Activated B cell treated with CpG ODN at 0.5 μM for 24 hours (primary cell): ENCODE measurements around the gene RAB7A. TPM values are rescaled to one million over a fixed set of nuclear protein-coding genes. Genes with fewer than 3 reads are reported as not detected.
"Not testable (repeated sequence)": the region's sequence is repeated elsewhere in the genome, so short reads cannot be mapped to it uniquely, and the experiment has no call there.

Experiments used
- ATAC-seq: fragments of 200-7000 bp; cut with Tn5 transposase; one replicate; pipeline ENCODE4 v1.10.0; 2021; ENCODE audit warnings: low read depth, mild to moderate bottlenecking, moderate library complexity
- CTCF ChIA-PET: fragments of 350-600 bp; sonication (Branson Sonifier 250); formaldehyde crosslinking; loops from one replicate; lab custom pipeline; 2021; ENCODE audit warnings: antibody characterized with exemption; lab: Charles Lee
- POLR2A ChIA-PET: fragments of 350-600 bp; sonication (Branson Sonifier 250); formaldehyde crosslinking; loops from one replicate; lab custom pipeline; 2021; ENCODE audit warnings: antibody characterized with exemption; lab: Charles Lee
- DNase-seq: peaks from one replicate; pipeline ENCODE4 v3.0.0; 2022
- H3K27ac Mint-ChIP-seq: one replicate; pipeline ENCODE4 v1.8.0; 2020; ENCODE audit warnings: mixed read lengths
- H3K27me3 Mint-ChIP-seq: one replicate; pipeline ENCODE4 v1.8.0; 2021; ENCODE audit warnings: mixed read lengths
- H3K36me3 Mint-ChIP-seq: one replicate; pipeline ENCODE4 v1.8.0; 2021; ENCODE audit warnings: low read depth, mixed read lengths
- H3K4me1 Mint-ChIP-seq: one replicate; pipeline ENCODE4 v1.8.0; 2021; ENCODE audit warnings: mixed read lengths
- H3K4me3 Mint-ChIP-seq: one replicate; pipeline ENCODE4 v1.8.0; 2020; ENCODE audit warnings: mild to moderate bottlenecking, mixed read lengths
- H3K9me3 Mint-ChIP-seq: one replicate; pipeline ENCODE4 v1.8.0; 2020; ENCODE audit warnings: mixed read lengths
- intact Hi-C: fragments of 100-400 bp; cut with micrococcal nuclease; formaldehyde crosslinking; loops from one replicate; pipeline ENCODE4 v1.15.1; 2024
- total RNA-seq: library from RNA; stranded (reverse); gene quantifications from 2 replicates; pipeline ENCODE4 v1.2.3, GENCODE V29; 2022
- TF ChIP-seq, protein P1 (sequence below): fragments of 200-600 bp; IDR thresholded peaks from one replicate; pipeline ENCODE4 v1.8.0; 2022; ENCODE audit warnings: antibody characterized with exemption, mild to moderate bottlenecking

Gene RAB7A
- total RNA-seq, 1 donor from 2014 or later: 169 TPM

DNA sequence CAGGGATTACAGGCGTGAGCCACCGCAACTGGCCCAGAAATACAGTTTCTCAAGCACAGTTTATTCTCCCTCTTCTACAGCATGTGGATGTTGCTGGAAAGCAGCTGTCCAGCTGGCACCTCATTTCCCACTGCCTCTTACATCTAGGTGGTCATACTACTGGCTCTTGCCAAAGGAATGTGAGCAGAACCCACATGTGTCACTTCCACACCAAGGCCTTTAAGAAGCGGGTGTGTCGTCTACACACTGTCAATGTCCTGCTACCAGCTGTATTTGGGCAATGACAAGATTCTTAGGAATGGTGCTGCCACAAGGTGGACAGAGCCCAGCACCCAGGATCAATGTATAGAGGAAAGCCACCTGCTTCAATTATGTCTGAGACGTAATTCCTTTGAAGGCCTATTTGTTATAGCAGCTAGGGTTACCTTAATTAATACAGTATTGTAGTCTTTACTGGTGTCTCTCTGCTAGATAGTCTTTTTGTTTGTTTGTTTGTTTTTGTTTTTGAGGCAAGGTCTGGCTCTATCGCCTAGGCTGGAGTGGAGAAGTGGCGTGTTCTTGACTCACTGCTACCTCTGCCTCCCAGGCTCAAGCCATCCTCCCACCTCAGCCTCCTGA lies 15.1 kb upstream of the RAB7A start:
- ChIA-PET CTCF (no interaction called here), POLR2A (no interaction called here)
- H3K36me3 Mint-ChIP-seq: no peaks in the 10 kb centered on the region
- H3K27me3 Mint-ChIP-seq: no peaks in the 10 kb centered on the region
- no peaks in the 10 kb centered on the region for H3K9me3 Mint-ChIP-seq
- H3K27ac Mint-ChIP-seq: no peak overlapping the region
- H3K4me3 Mint-ChIP-seq: no peak overlapping the region
- ATAC-seq (no peak), DNase-seq (no peak)
- intact Hi-C loops: no loop called here
- H3K4me1 Mint-ChIP-seq: no peaks in the 10 kb centered on the region
- TF ChIP-seq, protein P1, sequence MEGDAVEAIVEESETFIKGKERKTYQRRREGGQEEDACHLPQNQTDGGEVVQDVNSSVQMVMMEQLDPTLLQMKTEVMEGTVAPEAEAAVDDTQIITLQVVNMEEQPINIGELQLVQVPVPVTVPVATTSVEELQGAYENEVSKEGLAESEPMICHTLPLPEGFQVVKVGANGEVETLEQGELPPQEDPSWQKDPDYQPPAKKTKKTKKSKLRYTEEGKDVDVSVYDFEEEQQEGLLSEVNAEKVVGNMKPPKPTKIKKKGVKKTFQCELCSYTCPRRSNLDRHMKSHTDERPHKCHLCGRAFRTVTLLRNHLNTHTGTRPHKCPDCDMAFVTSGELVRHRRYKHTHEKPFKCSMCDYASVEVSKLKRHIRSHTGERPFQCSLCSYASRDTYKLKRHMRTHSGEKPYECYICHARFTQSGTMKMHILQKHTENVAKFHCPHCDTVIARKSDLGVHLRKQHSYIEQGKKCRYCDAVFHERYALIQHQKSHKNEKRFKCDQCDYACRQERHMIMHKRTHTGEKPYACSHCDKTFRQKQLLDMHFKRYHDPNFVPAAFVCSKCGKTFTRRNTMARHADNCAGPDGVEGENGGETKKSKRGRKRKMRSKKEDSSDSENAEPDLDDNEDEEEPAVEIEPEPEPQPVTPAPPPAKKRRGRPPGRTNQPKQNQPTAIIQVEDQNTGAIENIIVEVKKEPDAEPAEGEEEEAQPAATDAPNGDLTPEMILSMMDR: no peak

DNA sequence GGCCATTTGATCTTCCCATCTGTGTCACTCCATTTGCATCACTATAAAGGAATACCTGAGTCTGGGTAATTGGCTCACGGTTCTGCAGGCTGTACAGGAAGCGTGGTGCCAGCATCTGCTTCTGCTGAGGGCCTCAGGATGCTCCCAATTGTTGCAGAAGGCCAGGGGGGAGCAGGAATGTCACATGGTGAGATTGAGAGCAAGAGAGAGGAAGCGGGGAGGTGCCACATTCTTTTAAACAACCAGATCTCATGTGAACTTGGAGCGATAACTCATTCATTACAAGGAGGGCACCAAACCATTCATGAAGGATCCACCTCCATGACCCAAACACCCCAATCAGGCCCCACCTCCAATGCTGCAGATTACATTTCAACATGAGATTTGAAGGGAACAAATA lies 13.1 kb upstream of the RAB7A start:
- no peak for DNase-seq
- H3K4me1 Mint-ChIP-seq: no peaks in the 10 kb centered on the region
- no peak overlapping the region for H3K4me3 Mint-ChIP-seq
- POLR2A ChIA-PET: no interaction called here
- H3K36me3 Mint-ChIP-seq: no peaks in the 10 kb centered on the region
- H3K27me3 Mint-ChIP-seq: no peaks in the 10 kb centered on the region
- TF ChIP-seq, protein P1: no peak
- intact Hi-C loops: no loop called here
- CTCF ChIA-PET: no interaction called here
- H3K27ac Mint-ChIP-seq: no peak overlapping the region
- no peak for ATAC-seq
- no peaks in the 10 kb centered on the region for H3K9me3 Mint-ChIP-seq

DNA sequence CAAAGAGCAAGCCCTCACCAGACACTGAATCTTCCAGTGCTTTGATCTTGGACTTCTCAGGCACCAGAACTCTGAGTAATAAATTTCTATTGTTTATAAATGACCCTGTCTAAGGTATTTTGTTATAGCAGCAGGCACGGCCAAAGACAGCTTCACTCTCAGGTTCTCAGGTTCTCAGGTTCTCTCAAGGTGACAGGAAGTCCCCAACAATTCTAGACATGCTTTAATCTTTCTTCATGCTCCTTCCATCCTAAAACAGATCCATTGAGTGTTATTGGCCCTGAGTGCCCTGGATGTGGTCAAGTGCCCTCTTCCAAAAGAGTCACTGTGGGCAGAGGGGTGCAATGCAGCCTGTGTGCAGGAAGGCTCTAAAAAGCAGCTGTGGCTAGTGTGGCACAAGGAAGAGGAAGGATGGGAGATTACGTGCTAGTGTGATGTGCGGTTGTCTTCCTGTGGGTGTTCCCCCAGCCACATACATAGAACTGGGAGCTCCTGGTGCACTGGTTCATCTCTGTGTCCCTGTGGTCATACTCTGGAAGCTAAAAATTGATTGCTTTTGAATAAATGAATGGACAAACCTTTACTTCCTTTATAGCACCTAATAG lies 11.0 kb upstream of the RAB7A start:
- DNase-seq (no peak), ATAC-seq (no peak)
- ChIA-PET CTCF (no interaction called here), POLR2A (no interaction called here)
- Mint-ChIP-seq H3K9me3 (no peaks in the 10 kb centered on the region), H3K36me3 (no peaks in the 10 kb centered on the region), H3K27ac (no peak overlapping the region), H3K27me3 (no peaks in the 10 kb centered on the region), H3K4me3 (no peak overlapping the region), H3K4me1 (no peaks in the 10 kb centered on the region)
- intact Hi-C loops: no loop called here
- TF ChIP-seq, protein P1: no peak

DNA sequence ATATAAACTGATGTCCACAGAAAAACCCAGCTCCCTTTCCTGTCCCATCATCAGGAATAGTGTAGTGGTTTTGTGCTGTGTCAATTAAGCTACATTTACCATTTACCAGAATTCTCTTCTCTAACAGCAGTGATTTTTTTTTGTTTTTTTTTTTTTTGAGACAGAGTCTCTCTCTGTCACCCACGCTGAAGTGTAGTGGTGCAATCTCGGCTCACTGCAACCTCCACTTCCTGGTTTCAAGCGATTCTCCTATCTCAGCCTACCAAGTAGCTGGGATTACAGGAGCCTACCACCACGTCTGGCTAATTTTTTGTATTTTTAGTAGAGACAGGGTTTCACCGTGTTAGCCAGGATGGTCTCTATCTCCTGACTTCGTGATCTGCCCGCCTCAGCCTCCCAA lies 7.1 kb upstream of the RAB7A start:
- ATAC-seq, DNase-seq, CTCF ChIA-PET, H3K27ac Mint-ChIP-seq, H3K4me1 Mint-ChIP-seq, H3K9me3 Mint-ChIP-seq, H3K4me3 Mint-ChIP-seq, H3K36me3 Mint-ChIP-seq, intact Hi-C loops, POLR2A ChIA-PET: not testable (repeated sequence)
- peaks cover 11% of the 10 kb centered on the region for H3K27me3 Mint-ChIP-seq

DNA sequence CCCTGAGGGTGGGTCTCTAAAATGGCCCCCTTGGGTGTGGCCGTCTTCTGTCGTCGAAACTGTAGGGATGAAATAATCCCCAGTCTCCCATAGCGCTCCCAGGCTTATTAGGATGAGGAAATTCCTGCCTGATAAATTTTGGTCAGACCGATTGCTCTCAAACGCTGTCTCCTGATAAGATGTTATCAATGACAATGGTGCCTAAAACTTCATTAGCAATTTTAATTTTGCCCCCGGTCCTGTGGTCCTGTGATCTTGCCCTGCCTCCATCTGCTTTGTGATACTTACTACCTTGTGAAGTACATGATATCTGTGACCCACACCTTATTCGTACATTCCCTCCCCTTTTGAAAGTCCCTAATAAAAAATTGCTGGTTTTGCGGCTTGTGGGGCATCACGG lies 5.1 kb upstream of the RAB7A start:
- Mint-ChIP-seq H3K36me3 (peaks cover 2% of the 10 kb centered on the region), H3K4me1 (peaks cover 15% of the 10 kb centered on the region), H3K9me3 (no peaks in the 10 kb centered on the region), H3K27ac (no peak overlapping the region), H3K27me3 (peaks cover 11% of the 10 kb centered on the region), H3K4me3 (no peak overlapping the region)
- ATAC-seq (no peak), DNase-seq (no peak)
- POLR2A ChIA-PET: no interaction called here
- intact Hi-C loops: no loop called here
- TF ChIP-seq, protein P1: no peak
- CTCF ChIA-PET: no interaction called here
